PC-9 (cell line): Measurements from ENCODE around the gene PRIMA1.

ENCODE experiments used
- EZH2 ChIP-seq: fragments of 200-600 bp; sonication (generic); IDR thresholded peaks from 2 replicates; pipeline ENCODE4 v1.8.0; 2017; ENCODE audit warnings: antibody characterized with exemption, low read depth
- TF ChIP-seq, protein P1 (sequence below): fragments of 200-600 bp; sonication (generic); conservative IDR thresholded peaks from 2 replicates; pipeline ENCODE4 v1.6.1; 2017; ENCODE audit warnings: mixed run types, antibody characterized with exemption, mild to moderate bottlenecking, moderate library complexity

DNA sequence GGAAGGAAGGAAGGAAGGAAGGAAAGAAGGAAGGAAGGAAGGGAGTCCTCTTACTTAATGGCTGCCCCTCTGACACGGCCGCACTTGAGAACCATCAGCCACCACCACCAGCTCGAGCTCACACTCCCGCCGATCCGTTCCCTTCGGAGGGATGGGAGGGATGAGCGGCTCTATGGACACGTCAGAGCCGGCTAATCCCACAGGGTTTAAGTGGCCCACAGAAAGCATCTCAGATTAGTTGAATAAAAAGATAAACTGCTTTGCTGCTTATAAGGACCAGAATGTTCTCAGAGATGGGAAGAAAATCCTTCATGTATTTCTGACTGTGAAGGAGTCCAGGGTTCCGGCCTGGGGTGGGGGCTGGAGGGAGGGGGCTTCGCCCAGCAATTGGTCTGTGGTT lies 31.1 kb downstream of the PRIMA1 start:
- no peak for TF ChIP-seq EZH2
- TF ChIP-seq, protein P1, sequence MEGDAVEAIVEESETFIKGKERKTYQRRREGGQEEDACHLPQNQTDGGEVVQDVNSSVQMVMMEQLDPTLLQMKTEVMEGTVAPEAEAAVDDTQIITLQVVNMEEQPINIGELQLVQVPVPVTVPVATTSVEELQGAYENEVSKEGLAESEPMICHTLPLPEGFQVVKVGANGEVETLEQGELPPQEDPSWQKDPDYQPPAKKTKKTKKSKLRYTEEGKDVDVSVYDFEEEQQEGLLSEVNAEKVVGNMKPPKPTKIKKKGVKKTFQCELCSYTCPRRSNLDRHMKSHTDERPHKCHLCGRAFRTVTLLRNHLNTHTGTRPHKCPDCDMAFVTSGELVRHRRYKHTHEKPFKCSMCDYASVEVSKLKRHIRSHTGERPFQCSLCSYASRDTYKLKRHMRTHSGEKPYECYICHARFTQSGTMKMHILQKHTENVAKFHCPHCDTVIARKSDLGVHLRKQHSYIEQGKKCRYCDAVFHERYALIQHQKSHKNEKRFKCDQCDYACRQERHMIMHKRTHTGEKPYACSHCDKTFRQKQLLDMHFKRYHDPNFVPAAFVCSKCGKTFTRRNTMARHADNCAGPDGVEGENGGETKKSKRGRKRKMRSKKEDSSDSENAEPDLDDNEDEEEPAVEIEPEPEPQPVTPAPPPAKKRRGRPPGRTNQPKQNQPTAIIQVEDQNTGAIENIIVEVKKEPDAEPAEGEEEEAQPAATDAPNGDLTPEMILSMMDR: no peak
